GM12874 (cell line): ENCODE results near the gene CACNA1H.

Source experiments
- CTCF ChIP-seq: IDR thresholded peaks from 2 replicates; pipeline ENCODE4 v1.5.1; 2011; ENCODE audit warnings: low read depth, mild to moderate bottlenecking, control low read depth, low read length, moderate library complexity; ENCODE audit not compliant: insufficient read depth

CACNA1H gene

GRCh38 chr16:1119129-1119528 lies 33.8 kb upstream of the CACNA1H start:
- no peak for TF ChIP-seq CTCF

GRCh38 chr16:1119766-1120576 lies 32.9 kb upstream of the CACNA1H start:
- TF ChIP-seq CTCF: no peak

GRCh38 chr16:1120577-1120941 lies 32.3 kb upstream of the CACNA1H start:
- TF ChIP-seq CTCF: no peak

- TF ChIP-seq CTCF: no peak
These were observed 31.9 kb upstream of the CACNA1H start for GRCh38 chr16:1121009-1121408.

GRCh38 chr16:1121601-1122397 lies 31.1 kb upstream of the CACNA1H start:
- TF ChIP-seq CTCF: no peak

GRCh38 chr16:1122398-1122765 lies 30.5 kb upstream of the CACNA1H start:
- TF ChIP-seq CTCF: no peak

GRCh38 chr16:1123525-1124230 lies 29.2 kb upstream of the CACNA1H start:
- no peak for TF ChIP-seq CTCF
